WERI-Rb-1 (cell line): ENCODE measurements around the gene CCDC197.

ENCODE experiments used
- DNase-seq: peaks from one replicate; pipeline ENCODE4 v3.0.0-alpha.2; 2020
- H3K27ac ChIP-seq: fragments of 250-450 bp; sonication (Bioruptor Pico); 2 replicates; pipeline ENCODE4 v1.5.1; 2020; ENCODE audit warnings: mild to moderate bottlenecking, moderate library complexity
- H3K27me3 ChIP-seq: fragments of 250-450 bp; sonication (Bioruptor Pico); 2 replicates; pipeline ENCODE4 v1.5.1; 2021; ENCODE audit warnings: mild to moderate bottlenecking, low read depth, moderate library complexity; ENCODE audit not compliant: insufficient read depth, severe bottlenecking
- H3K36me3 ChIP-seq: fragments of 250-450 bp; sonication (Bioruptor Pico); 2 replicates; pipeline ENCODE4 v1.5.1; 2020; ENCODE audit warnings: mild to moderate bottlenecking, moderate library complexity
- H3K4me3 ChIP-seq: 2 replicates; pipeline ENCODE4 v1.5.1; 2011; ENCODE audit warnings: low read depth, mild to moderate bottlenecking, control low read depth, low read length
- H3K9me3 ChIP-seq: fragments of 250-450 bp; sonication (Bioruptor Pico); 2 replicates; pipeline ENCODE4 v1.5.1; 2021; ENCODE audit warnings: mild to moderate bottlenecking, moderate library complexity; ENCODE audit not compliant: severe bottlenecking
- TF ChIP-seq, protein P1 (sequence below): IDR thresholded peaks from 2 replicates; pipeline ENCODE4 v1.5.1; 2011; ENCODE audit warnings: low read depth, mild to moderate bottlenecking, control low read depth, inconsistent platforms, low read length

CCDC197 gene

DNA sequence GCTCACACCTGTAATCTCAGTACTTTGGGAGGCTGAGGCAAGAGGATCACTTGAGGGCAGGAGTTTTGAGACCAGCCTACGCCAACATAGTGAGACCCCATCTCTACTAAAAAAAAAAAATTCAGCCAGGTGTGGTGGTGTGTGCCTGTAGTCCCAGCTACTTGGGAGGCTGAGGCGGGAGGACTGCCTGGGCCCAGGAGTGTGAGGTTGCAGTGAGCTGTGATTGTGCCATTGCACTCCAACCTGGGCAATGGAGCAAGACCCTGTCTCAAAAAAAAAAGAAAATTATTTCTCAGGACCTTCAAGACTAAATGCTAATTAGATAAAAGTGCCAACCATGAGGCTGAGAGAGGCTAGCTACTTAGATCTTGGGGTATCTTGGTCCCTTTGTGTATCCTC, 52.5 kb downstream of the CCDC197 start:
- no peak for DNase-seq
- Histone ChIP-seq H3K4me3 (no peak overlapping the region), H3K27ac (no peak overlapping the region; the same call in 1 of the 2 replicates), H3K9me3 (no peaks in the 10 kb centered on the region), H3K36me3 (peaks cover 92% of the 10 kb centered on the region), H3K27me3 (no peaks in the 10 kb centered on the region)
- TF ChIP-seq, protein P1, sequence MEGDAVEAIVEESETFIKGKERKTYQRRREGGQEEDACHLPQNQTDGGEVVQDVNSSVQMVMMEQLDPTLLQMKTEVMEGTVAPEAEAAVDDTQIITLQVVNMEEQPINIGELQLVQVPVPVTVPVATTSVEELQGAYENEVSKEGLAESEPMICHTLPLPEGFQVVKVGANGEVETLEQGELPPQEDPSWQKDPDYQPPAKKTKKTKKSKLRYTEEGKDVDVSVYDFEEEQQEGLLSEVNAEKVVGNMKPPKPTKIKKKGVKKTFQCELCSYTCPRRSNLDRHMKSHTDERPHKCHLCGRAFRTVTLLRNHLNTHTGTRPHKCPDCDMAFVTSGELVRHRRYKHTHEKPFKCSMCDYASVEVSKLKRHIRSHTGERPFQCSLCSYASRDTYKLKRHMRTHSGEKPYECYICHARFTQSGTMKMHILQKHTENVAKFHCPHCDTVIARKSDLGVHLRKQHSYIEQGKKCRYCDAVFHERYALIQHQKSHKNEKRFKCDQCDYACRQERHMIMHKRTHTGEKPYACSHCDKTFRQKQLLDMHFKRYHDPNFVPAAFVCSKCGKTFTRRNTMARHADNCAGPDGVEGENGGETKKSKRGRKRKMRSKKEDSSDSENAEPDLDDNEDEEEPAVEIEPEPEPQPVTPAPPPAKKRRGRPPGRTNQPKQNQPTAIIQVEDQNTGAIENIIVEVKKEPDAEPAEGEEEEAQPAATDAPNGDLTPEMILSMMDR: no peak

DNA sequence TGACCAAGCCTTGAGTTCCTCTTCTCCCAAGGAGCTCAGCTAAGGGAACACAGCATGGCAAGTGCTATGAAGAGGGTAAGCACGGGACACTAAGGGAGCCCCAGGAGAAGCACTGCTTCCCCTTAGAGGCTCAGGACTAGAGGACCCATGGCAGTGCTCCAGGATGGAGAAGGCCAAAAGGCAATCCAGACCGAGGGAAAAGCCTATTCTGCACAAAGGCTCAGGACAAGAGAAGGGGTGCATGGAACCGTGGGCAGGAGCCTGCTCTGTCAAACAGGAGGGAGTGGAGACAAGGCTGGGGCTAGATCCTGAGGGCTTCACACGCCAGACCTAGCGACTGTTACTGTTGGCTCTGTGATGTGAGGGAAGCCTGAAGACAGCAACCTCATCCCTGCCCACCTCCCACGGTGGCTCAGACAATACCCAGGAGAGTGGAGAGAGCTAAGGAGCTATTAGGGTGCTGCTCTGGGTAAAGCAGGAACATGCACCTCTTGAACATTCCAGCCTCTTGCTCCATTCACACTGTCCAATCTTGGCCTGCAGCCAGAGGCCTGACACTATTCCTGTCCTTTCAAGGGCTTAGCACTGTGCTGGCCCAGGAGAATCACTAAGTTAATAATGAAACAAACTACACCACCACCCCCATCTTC, 53.3 kb downstream of the CCDC197 start:
- H3K36me3 ChIP-seq: peaks cover 91% of the 10 kb centered on the region
- DNase-seq: no peak
- TF ChIP-seq, protein P1: no peak
- no peak overlapping the region for H3K4me3 ChIP-seq
- H3K9me3 ChIP-seq: no peaks in the 10 kb centered on the region
- no peak overlapping the region; the same call in 1 of the 2 replicates for H3K27ac ChIP-seq
- no peaks in the 10 kb centered on the region for H3K27me3 ChIP-seq

DNA sequence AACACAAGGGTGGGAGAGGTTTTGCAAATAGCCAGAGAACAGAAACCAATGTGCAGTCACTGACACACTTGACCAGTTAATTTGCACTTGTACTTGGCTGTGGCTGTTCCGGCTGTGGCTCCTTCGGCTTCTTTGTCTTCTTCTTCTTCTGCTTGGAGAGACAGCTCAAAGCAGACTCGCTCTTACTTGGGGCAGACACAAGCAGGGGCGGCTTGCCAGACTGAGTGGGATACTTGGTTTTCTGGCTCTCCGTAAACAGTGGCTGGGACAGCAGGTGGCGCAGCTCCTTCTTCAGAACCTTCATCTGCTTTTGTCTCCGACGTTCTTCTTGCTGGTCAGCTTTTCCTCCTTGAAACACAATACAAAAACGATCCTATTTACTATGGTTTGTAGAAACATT, 54.0 kb downstream of the CCDC197 start:
- TF ChIP-seq, protein P1: peak; percentile 74
- Histone ChIP-seq H3K27me3 (no peaks in the 10 kb centered on the region), H3K27ac (no peak overlapping the region; the same call in 1 of the 2 replicates), H3K9me3 (no peaks in the 10 kb centered on the region), H3K36me3 (peaks cover 89% of the 10 kb centered on the region), H3K4me3 (no peak overlapping the region)
- DNase-seq: peak; percentile 54

GRCh38 chr14:94051779-94052178, 54.7 kb downstream of the CCDC197 start:
- Histone ChIP-seq H3K9me3 (no peaks in the 10 kb centered on the region), H3K36me3 (peaks cover 91% of the 10 kb centered on the region), H3K4me3 (no peak overlapping the region), H3K27me3 (no peaks in the 10 kb centered on the region), H3K27ac (no peak overlapping the region; the same call in 1 of the 2 replicates)
- TF ChIP-seq, protein P1: no peak
- DNase-seq: no peak

GRCh38 chr14:94052199-94052598, 55.1 kb downstream of the CCDC197 start:
- Histone ChIP-seq H3K36me3 (peaks cover 91% of the 10 kb centered on the region), H3K27ac (no peak overlapping the region), H3K27me3 (no peaks in the 10 kb centered on the region), H3K9me3 (no peaks in the 10 kb centered on the region), H3K4me3 (no peak overlapping the region)
- DNase-seq: no peak
- TF ChIP-seq, protein P1: no peak

GRCh38 chr14:94052662-94053061, 55.6 kb downstream of the CCDC197 start:
- Histone ChIP-seq H3K27ac (no peak overlapping the region), H3K9me3 (peaks cover 3% of the 10 kb centered on the region), H3K36me3 (peaks cover 91% of the 10 kb centered on the region), H3K4me3 (no peak overlapping the region), H3K27me3 (no peaks in the 10 kb centered on the region)
- TF ChIP-seq, protein P1: no peak
- DNase-seq: no peak
